Measurements from ENCODE around the gene CNGB1. TPM values are rescaled to one million over a fixed set of nuclear protein-coding genes. Genes with fewer than 3 reads are reported as not detected.
A peak's percentile ranks its signal among the peaks of the same experiment; 100 is the strongest.
"Not testable (repeated sequence)": the region's sequence is repeated elsewhere in the genome, so short reads cannot be mapped to it uniquely, and the experiment has no call there.

CNGB1 gene
- total RNA-seq, 1 donor: not detected

- Histone ChIP-seq H3K79me2 (ENCODE audit: insufficient read depth, low read length) (no peaks in the 10 kb centered on the region), H3K4me2 (ENCODE audit: insufficient read depth, low read length) (peak overlapping the region; percentile 65), H4K20me1 (ENCODE audit: insufficient read depth, low read length) (no peaks in the 10 kb centered on the region), H3K27me3 (ENCODE audit: insufficient read depth, low read length) (peaks cover 3% of the 10 kb centered on the region), H3K9me3 (ENCODE audit: low read depth, low read length) (no peaks in the 10 kb centered on the region), H3K4me3 (ENCODE audit: insufficient read depth, low read length) (no peak overlapping the region), H3K4me1 (ENCODE audit: insufficient read depth, low read length) (peaks cover 8% of the 10 kb centered on the region), H2AFZ (ENCODE audit: low read length) (peak overlapping the region; percentile 49), H3K27ac (ENCODE audit: low read depth, low read length) (no peak overlapping the region), H3K36me3 (ENCODE audit: insufficient read depth, low read length) (no peaks in the 10 kb centered on the region)
- DNase-seq (ENCODE audit: insufficient read length, low spot score, missing footprints): no peak
- no peak for TF ChIP-seq CTCF (IDR thresholded peaks at IDR 0.05; ENCODE audit: extremely low read depth, low read depth, low read length)
Measured at GRCh38 chr16:57862698-57863433, 108.1 kb downstream of the CNGB1 start.

GRCh38 chr16:57859331-57859730 is 111.6 kb downstream of the CNGB1 start:
- no peaks in the 10 kb centered on the region for H4K20me1 ChIP-seq (ENCODE audit: insufficient read depth, low read length)
- no peak overlapping the region for H3K4me2 ChIP-seq (ENCODE audit: insufficient read depth, low read length)
- peaks cover 3% of the 10 kb centered on the region for H3K27me3 ChIP-seq (ENCODE audit: insufficient read depth, low read length)
- peak; percentile 58 for DNase-seq (ENCODE audit: insufficient read length, low spot score, missing footprints)
- H3K9me3 ChIP-seq (ENCODE audit: low read depth, low read length): no peaks in the 10 kb centered on the region
- peak; percentile 51 for TF ChIP-seq CTCF (IDR thresholded peaks at IDR 0.05; ENCODE audit: extremely low read depth, low read depth, low read length)
- H3K79me2 ChIP-seq (ENCODE audit: insufficient read depth, low read length): no peaks in the 10 kb centered on the region
- no peak overlapping the region for H3K4me3 ChIP-seq (ENCODE audit: insufficient read depth, low read length)
- H2AFZ ChIP-seq (ENCODE audit: low read length): no peak overlapping the region
- peaks cover 8% of the 10 kb centered on the region for H3K4me1 ChIP-seq (ENCODE audit: insufficient read depth, low read length)
- no peaks in the 10 kb centered on the region for H3K36me3 ChIP-seq (ENCODE audit: insufficient read depth, low read length)
- no peak overlapping the region for H3K27ac ChIP-seq (ENCODE audit: low read depth, low read length)

GRCh38 chr16:57858635-57859034 is 112.3 kb downstream of the CNGB1 start:
- H3K4me1 ChIP-seq (ENCODE audit: insufficient read depth, low read length): peaks cover 5% of the 10 kb centered on the region
- H4K20me1 ChIP-seq (ENCODE audit: insufficient read depth, low read length): no peaks in the 10 kb centered on the region
- peaks cover 3% of the 10 kb centered on the region for H3K27me3 ChIP-seq (ENCODE audit: insufficient read depth, low read length)
- H3K79me2 ChIP-seq (ENCODE audit: insufficient read depth, low read length): no peaks in the 10 kb centered on the region
- no peak for TF ChIP-seq CTCF (IDR thresholded peaks at IDR 0.05; ENCODE audit: extremely low read depth, low read depth, low read length)
- H3K4me2 ChIP-seq (ENCODE audit: insufficient read depth, low read length): no peak overlapping the region
- no peaks in the 10 kb centered on the region for H3K9me3 ChIP-seq (ENCODE audit: low read depth, low read length)
- H3K36me3 ChIP-seq (ENCODE audit: insufficient read depth, low read length): no peaks in the 10 kb centered on the region
- no peak for DNase-seq (ENCODE audit: insufficient read length, low spot score, missing footprints)
- H3K27ac ChIP-seq (ENCODE audit: low read depth, low read length): no peak overlapping the region
- H3K4me3 ChIP-seq (ENCODE audit: insufficient read depth, low read length): no peak overlapping the region
- no peak overlapping the region for H2AFZ ChIP-seq (ENCODE audit: low read length)

- not testable (repeated sequence) for H3K4me2 ChIP-seq (ENCODE audit: insufficient read depth, low read length); H2AFZ ChIP-seq (ENCODE audit: low read length); H3K4me3 ChIP-seq (ENCODE audit: insufficient read depth, low read length)
Measured at GRCh38 chr16:57857991-57858390, 112.9 kb downstream of the CNGB1 start.

More at GRCh38 chr16:57857991-57858390, 112.9 kb downstream of the CNGB1 start:
- H3K9me3 ChIP-seq (ENCODE audit: low read depth, low read length); H3K36me3 ChIP-seq (ENCODE audit: insufficient read depth, low read length); H3K27me3 ChIP-seq (ENCODE audit: insufficient read depth, low read length); H3K79me2 ChIP-seq (ENCODE audit: insufficient read depth, low read length); H3K27ac ChIP-seq (ENCODE audit: low read depth, low read length); H3K4me1 ChIP-seq (ENCODE audit: insufficient read depth, low read length); DNase-seq (ENCODE audit: insufficient read length, low spot score, missing footprints); H4K20me1 ChIP-seq (ENCODE audit: insufficient read depth, low read length): not testable (repeated sequence)
